Effector memory CD4-positive, alpha-beta T cell (primary cell): Measurements from ENCODE around the gene TCAP.

Experiments used
- DNase-seq, 3 donors: peaks; one replicate each; pipeline ENCODE4 v3.0.0-alpha.2; 2020
- H3K27ac ChIP-seq: 2 replicates; pipeline ENCODE4 v1.7.0; 2013; ENCODE audit warnings: mild to moderate bottlenecking, low read length, moderate library complexity; ENCODE audit not compliant: insufficient read depth, poor library complexity, severe bottlenecking
- H3K27me3 ChIP-seq: replicated peaks from 2 replicates; pipeline ENCODE4 v1.7.0; 2013; ENCODE audit warnings: mild to moderate bottlenecking, low read length; ENCODE audit not compliant: insufficient read depth, control insufficient read depth, poor library complexity, severe bottlenecking
- H3K36me3 ChIP-seq: 2 replicates; pipeline ENCODE4 v1.7.0; 2013; ENCODE audit warnings: mild to moderate bottlenecking, low read length, moderate library complexity; ENCODE audit not compliant: control insufficient read depth, insufficient read depth
- H3K4me1 ChIP-seq: 2 replicates; pipeline ENCODE4 v1.7.0; 2013; ENCODE audit warnings: low read length, mild to moderate bottlenecking; ENCODE audit not compliant: control insufficient read depth, insufficient read depth, poor library complexity, severe bottlenecking
- H3K4me3 ChIP-seq: 2 replicates; pipeline ENCODE4 v1.7.0; 2013; ENCODE audit warnings: low read length, low read depth, mild to moderate bottlenecking; ENCODE audit not compliant: insufficient read depth, poor library complexity, severe bottlenecking
- H3K9me3 ChIP-seq: 2 replicates; pipeline ENCODE4 v1.7.0; 2013; ENCODE audit warnings: mild to moderate bottlenecking, low read length, moderate library complexity; ENCODE audit not compliant: control insufficient read depth

TCAP gene

GRCh38 chr17:39622380-39623006 is 42.7 kb upstream of the TCAP start:
- H3K27me3 ChIP-seq, result peaks cover 26% of the 10 kb centered on the region
- H3K9me3 ChIP-seq, result no peaks in the 10 kb centered on the region
- H3K27ac ChIP-seq, result no peak overlapping the region
- H3K36me3 ChIP-seq, result no peaks in the 10 kb centered on the region
- peaks cover 28% of the 10 kb centered on the region for H3K4me1 ChIP-seq
- peak; percentile 10 to 16 (median 14) for DNase-seq
- peak overlapping the region; percentile 4 for H3K4me3 ChIP-seq

- H3K27ac ChIP-seq, result no peak overlapping the region
- peaks cover 31% of the 10 kb centered on the region for H3K27me3 ChIP-seq
- H3K4me1 ChIP-seq, result peaks cover 25% of the 10 kb centered on the region
- H3K36me3 ChIP-seq, result no peaks in the 10 kb centered on the region
- H3K9me3 ChIP-seq, result no peaks in the 10 kb centered on the region
- H3K4me3 ChIP-seq, result no peak overlapping the region
- DNase-seq, result peak; percentile 67 to 75 (median 68)
These were observed 41.7 kb upstream of the TCAP start for GRCh38 chr17:39623356-39623950.

DNA sequence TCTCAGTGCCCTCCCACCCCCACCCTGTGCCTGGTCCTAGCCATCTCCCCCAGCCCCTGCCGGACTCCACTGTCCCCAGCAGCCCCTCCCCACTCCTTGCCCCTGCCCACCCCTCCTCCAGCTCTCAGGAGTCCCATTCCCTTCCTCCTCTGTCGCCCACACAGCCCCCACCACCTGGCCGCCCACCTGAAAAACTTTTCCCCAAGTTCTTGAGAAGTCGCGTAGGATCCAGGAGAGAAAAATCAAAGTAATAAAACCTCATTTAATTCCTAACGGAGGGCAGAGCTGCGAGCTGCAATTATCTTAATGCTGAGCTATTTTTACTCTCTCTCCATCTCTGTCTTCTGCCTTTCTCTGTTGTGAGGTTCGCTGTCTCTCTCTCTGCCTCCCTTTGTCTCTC is 40.8 kb upstream of the TCAP start:
- Histone ChIP-seq H3K27me3 (peaks cover 31% of the 10 kb centered on the region), H3K4me3 (no peak overlapping the region), H3K36me3 (no peaks in the 10 kb centered on the region), H3K9me3 (no peaks in the 10 kb centered on the region), H3K27ac (no peak overlapping the region), H3K4me1 (peaks cover 21% of the 10 kb centered on the region)
- DNase-seq, result no peak

DNA sequence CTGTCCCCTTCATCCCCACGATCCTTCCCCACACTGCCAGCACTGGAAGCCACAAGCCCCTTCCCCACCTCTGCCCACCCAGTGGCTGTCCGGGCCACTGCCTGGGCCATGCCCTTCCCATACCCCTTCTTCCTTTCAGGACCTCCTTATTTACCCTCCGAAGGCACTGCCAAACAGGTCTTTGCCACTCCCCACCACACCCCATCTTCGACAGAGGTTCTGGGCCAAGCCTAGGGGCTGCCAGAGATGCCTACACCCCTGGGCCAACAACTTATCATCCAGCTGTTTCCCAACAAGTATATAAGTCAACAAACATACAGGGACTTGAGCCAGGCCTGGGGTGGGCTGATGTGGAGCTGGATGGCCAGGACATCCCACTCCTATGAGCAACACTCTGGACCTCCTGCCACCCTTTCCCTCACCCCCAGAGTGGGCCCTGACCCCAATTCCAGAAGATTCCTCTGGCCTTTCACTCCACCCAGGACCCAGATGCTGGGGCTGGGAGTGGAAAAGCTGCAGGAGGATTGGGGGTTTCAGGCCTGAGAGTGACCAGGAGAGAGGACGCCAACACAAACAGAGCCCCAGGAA is 39.9 kb upstream of the TCAP start:
- H3K36me3 ChIP-seq, result no peaks in the 10 kb centered on the region
- H3K4me1 ChIP-seq, result peaks cover 21% of the 10 kb centered on the region
- no peak overlapping the region for H3K27ac ChIP-seq
- no peaks in the 10 kb centered on the region for H3K9me3 ChIP-seq
- DNase-seq, result no peak
- peaks cover 31% of the 10 kb centered on the region for H3K27me3 ChIP-seq
- H3K4me3 ChIP-seq, result no peak overlapping the region

GRCh38 chr17:39626171-39627046 is 38.7 kb upstream of the TCAP start, which contains the start of gene PPP1R1B:
Gene PPP1R1B (plus strand): TSS chr17:39626952. CDS start chr17:39627393, 441 bp downstream.
- Histone ChIP-seq H3K36me3 (no peaks in the 10 kb centered on the region), H3K4me3 (peak within 1 kb of the TSS; percentile 23), H3K4me1 (peaks cover 21% of the 10 kb centered on the region), H3K9me3 (no peaks in the 10 kb centered on the region), H3K27me3 (peaks cover 31% of the 10 kb centered on the region), H3K27ac (no peak within 1 kb of the TSS)
- no peak for DNase-seq

DNA sequence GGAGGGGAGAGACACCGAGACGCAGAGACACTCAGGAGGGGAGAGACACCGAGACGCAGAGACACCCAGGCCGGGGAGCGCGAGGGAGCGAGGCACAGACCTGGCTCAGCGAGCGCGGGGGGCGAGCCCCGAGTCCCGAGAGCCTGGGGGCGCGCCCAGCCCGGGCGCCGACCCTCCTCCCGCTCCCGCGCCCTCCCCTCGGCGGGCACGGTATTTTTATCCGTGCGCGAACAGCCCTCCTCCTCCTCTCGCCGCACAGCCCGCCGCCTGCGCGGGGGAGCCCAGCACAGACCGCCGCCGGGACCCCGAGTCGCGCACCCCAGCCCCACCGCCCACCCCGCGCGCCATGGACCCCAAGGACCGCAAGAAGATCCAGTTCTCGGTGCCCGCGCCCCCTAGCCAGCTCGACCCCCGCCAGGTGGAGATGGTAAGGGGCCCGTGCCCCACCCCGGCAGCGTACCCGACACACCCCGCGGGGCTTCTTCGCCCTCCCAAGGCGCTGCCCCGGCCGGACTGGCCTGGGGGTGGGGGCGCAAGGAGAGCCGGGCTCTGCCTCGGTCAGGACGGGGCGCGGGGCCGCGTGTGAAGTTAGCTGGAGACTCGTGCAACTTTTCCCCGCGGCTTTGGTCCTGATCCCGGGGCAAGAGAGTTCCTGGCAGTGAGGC is 38.0 kb upstream of the TCAP start:
- DNase-seq, result no peak
- Histone ChIP-seq H3K9me3 (no peaks in the 10 kb centered on the region), H3K4me1 (peaks cover 19% of the 10 kb centered on the region), H3K36me3 (no peaks in the 10 kb centered on the region), H3K27me3 (peaks cover 31% of the 10 kb centered on the region), H3K4me3 (peak overlapping the region; percentile 23), H3K27ac (no peak overlapping the region)

DNA sequence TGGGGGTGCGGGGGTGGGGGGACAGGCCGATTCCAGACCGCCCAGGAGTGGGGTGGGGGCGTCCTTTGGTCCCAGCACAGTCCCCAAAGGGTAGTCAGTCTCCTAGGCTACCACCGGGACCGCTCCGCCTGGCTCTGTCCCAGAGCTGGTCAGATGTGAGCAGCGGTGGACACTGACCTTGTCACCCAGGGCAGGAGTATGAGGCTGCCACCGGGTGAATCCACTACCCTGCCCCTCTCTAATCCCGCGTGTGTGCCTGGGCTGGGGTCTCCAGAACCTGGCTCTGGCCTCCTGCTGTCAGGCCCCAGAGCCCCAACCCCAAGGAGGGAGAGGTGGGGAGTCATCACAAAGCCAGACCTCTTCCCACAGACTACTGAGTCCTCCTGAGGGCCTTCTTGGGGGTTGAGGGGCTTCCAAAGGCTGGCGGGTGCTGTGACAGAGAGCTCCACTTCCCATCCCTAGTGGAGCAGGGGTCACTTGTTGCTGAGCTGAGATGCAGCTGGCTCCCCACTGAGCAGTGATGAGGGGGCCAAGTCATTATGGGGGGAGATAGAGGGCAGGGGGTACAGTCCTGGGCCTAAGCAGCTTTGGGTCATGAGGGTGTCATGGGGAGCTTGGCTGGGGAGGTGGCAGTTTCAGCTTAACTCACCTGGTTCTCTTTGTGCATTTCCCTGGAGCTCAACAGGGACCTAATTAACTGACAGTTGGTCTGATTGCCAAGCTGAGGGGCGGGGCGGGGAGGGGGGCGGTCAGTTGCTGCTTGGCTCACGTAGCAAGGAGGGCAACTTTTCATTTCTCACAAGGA is 37.2 kb upstream of the TCAP start:
- peaks cover 16% of the 10 kb centered on the region for H3K4me1 ChIP-seq
- no peak overlapping the region for H3K4me3 ChIP-seq
- H3K36me3 ChIP-seq, result no peaks in the 10 kb centered on the region
- H3K27ac ChIP-seq, result no peak overlapping the region
- H3K9me3 ChIP-seq, result no peaks in the 10 kb centered on the region
- no peak for DNase-seq
- H3K27me3 ChIP-seq, result peaks cover 31% of the 10 kb centered on the region

GRCh38 chr17:39628655-39629493 is 36.3 kb upstream of the TCAP start:
- no peak for DNase-seq
- Histone ChIP-seq H3K27me3 (peaks cover 28% of the 10 kb centered on the region), H3K4me1 (peaks cover 10% of the 10 kb centered on the region), H3K27ac (no peak overlapping the region), H3K36me3 (no peaks in the 10 kb centered on the region), H3K9me3 (no peaks in the 10 kb centered on the region), H3K4me3 (no peak overlapping the region)
